ENCODE results near the gene FBXO28. TPM values are rescaled to one million over a fixed set of nuclear protein-coding genes. Genes with fewer than 3 reads are reported as not detected.

The FBXO28 gene
- total and polyA plus RNA-seq, 3 donors from 2014 or later: 23.7 to 43.7 (median 29.6) TPM

DNA sequence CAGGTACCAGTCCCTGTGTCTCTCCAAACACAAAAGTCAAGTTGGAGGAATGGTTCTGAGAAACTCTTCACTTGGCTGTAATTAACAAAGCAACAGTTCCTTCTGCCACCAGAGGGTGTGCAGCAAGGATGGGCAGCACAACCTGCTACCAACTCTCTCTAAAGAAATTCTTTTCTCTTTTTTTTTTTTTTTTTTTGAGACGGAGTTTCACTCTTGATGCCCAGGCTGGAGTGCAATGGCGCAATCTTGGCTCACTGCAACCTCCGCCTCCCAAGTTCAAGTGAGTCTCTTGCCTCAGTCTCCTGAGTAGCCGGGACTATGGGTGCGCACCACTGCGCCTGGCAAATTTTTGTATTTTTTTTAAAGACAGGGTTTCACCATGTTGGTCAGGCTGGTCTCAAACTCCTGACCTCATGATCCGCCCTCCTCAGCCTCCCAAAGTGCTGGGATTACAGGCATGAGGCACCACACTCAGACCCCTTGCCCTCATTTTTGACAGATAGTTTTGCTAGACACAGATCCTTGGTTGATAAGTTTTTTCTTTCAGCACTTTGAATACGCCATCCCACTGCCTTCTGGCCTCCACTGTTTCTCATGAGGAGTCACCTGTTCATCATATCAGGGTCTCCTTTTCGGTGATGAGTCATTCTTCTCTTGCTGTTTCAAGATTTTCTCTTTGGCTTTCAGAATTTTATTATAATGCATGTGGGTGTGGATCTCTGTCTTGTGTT lies 57.0 kb downstream of the FBXO28 start:
- intact Hi-C loops (cut with DNase I; ENCODE audit: low total_unique reads): no loop called here
- DNase-seq: no peak
- no peak overlapping the region for H3K4me3 ChIP-seq
- no peaks in the 10 kb centered on the region for H3K4me1 ChIP-seq
- no peaks in the 10 kb centered on the region for H3K36me3 ChIP-seq (ENCODE audit: low read depth, missing control alignments)
- no peak overlapping the region for H3K27ac ChIP-seq
- H3K9me3 ChIP-seq: no peaks in the 10 kb centered on the region
- TF ChIP-seq CTCF (IDR thresholded peaks at IDR 0.05) (no peak), POLR2A (IDR thresholded peaks at IDR 0.05) (no peak)
- H3K27me3 ChIP-seq: no peaks in the 10 kb centered on the region
- 85 to 88% methylated on average over 9 of the region's 9 CpGs for WGBS, 2 donors

DNA sequence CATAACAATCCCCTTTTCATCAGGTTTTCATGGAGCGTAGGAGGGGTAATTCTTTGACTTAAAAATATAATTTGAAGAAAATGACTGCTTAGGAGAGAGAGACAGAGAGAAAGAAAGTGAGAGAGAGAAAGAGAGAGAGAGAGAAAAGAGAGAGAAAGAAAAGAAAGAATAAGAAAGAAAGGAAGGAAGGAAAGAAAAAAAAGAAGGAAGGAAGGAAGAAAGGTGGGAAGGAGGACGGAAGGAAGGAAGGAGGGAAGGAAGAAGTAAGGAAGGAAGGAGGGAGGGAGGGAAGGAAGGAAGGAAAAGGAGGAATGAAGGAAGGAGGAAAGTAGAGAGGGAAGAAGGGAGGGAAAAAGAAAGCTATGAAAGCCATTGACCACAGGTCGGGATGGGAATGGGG lies 58.3 kb downstream of the FBXO28 start:
- no peak for TF ChIP-seq CTCF (IDR thresholded peaks at IDR 0.05)
- TF ChIP-seq POLR2A (IDR thresholded peaks at IDR 0.05): no peak
- Histone ChIP-seq H3K27me3 (no peaks in the 10 kb centered on the region), H3K9me3 (no peaks in the 10 kb centered on the region), H3K4me1 (no peaks in the 10 kb centered on the region), H3K36me3 (ENCODE audit: low read depth, missing control alignments) (no peaks in the 10 kb centered on the region), H3K4me3 (no peak overlapping the region), H3K27ac (no peak overlapping the region)
- intact Hi-C loops (cut with DNase I; ENCODE audit: low total_unique reads): no loop called here
- no peak for DNase-seq
- 77 to 95% methylated on average over 3 of the region's 3 CpGs for WGBS, 2 donors

GRCh38 chr1:224173523-224173922 lies 59.6 kb downstream of the FBXO28 start:
- Histone ChIP-seq H3K36me3 (ENCODE audit: low read depth, missing control alignments) (no peaks in the 10 kb centered on the region), H3K4me3 (no peak overlapping the region), H3K27me3 (no peaks in the 10 kb centered on the region), H3K27ac (no peak overlapping the region), H3K4me1 (no peaks in the 10 kb centered on the region), H3K9me3 (no peaks in the 10 kb centered on the region)
- TF ChIP-seq POLR2A (IDR thresholded peaks at IDR 0.05) (no peak), CTCF (IDR thresholded peaks at IDR 0.05) (no peak)
- intact Hi-C loops (cut with DNase I; ENCODE audit: low total_unique reads): no loop called here
- DNase-seq: no peak
- WGBS, 2 donors: 77 to 84% methylated on average over 5 of the region's 5 CpGs

DNA sequence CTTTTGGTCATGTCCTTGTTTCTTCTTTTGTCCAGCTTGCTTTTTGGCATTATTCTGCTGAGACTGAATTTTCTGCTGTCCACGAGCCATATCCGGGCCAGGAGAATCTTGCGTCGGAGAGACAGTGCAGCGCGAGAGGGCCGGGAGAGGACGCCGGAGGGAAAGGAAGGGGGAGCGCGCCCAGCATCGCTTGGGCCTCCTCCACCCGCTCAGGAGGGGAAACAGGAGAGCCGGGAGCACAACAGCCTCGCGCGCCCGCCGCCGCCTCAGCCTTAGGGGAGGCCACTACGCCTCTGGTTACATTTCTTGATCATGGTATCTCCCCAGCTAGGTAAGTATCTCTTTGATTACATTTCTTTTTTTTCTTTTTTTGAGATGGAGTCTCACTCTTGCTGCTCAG lies 61.7 kb downstream of the FBXO28 start:
- H3K36me3 ChIP-seq (ENCODE audit: low read depth, missing control alignments): no peaks in the 10 kb centered on the region
- intact Hi-C loops (cut with DNase I; ENCODE audit: low total_unique reads): no loop called here
- H3K4me1 ChIP-seq: no peaks in the 10 kb centered on the region
- no peaks in the 10 kb centered on the region for H3K9me3 ChIP-seq
- WGBS, 2 donors: 5 to 8% methylated on average over 17 to 21 of the region's 21 CpGs
- peak; percentile 56 for DNase-seq
- TF ChIP-seq POLR2A (IDR thresholded peaks at IDR 0.05): no peak
- TF ChIP-seq CTCF (IDR thresholded peaks at IDR 0.05): no peak
- H3K4me3 ChIP-seq: peak overlapping the region; percentile 15 to 38
- H3K27me3 ChIP-seq: no peaks in the 10 kb centered on the region
- H3K27ac ChIP-seq: no peak overlapping the region
